SK-N-SH (cell line): ENCODE data around the gene GPT2. TPM values are rescaled to one million over a fixed set of nuclear protein-coding genes. Genes with fewer than 3 reads are reported as not detected.
"Not testable (repeated sequence)": the region's sequence is repeated elsewhere in the genome, so short reads cannot be mapped to it uniquely, and the experiment has no call there.

Experiments
- CTCF ChIA-PET: fragments of 300-600, 350-600 bp; formaldehyde crosslinking; extraction: SDS; loops from one replicate; lab custom pipeline; 2021; lab: Yijun Ruan, JAX
- POLR2A ChIA-PET: fragments of 350-600 bp; sonication (Branson Sonifier 250); formaldehyde crosslinking; extraction: SDS; loops from one replicate; lab custom pipeline; 2020; ENCODE audit warnings: antibody characterized with exemption, inconsistent platforms; lab: Yijun Ruan, JAX
- DNase-seq: peaks from one replicate; pipeline ENCODE4 v3.0.0; 2012
- H2AFZ ChIP-seq: fragments of 200-600 bp; sonication (generic); 2 replicates; pipeline ENCODE4 v1.8.1; 2016; ENCODE audit warnings: antibody characterized with exemption, mild to moderate bottlenecking, low read depth
- H3F3A ChIP-seq: fragments of 200-600 bp; sonication (generic); replicated peaks from 2 replicates; pipeline ENCODE3; 2016; ENCODE audit warnings: antibody characterized with exemption, mild to moderate bottlenecking; ENCODE audit not compliant: insufficient read depth
- H3K27ac ChIP-seq, 2 experiments: fragments of 200-500 bp in 1 of 2; fragments of 200-600 bp in 1 of 2; sonication (Bioruptor generic) in 1 of 2; sonication (generic), shearing (Covaris generic) in 1 of 2; 2 replicates each; pipeline versions ENCODE4 v1.5.1 to v1.6.1; 2014 to 2016; ENCODE audit warnings: low read depth in 2 of 2, inconsistent platforms in 1 of 2, low read length in 1 of 2, mild to moderate bottlenecking in 1 of 2, mixed read lengths in 1 of 2
- H3K27me3 ChIP-seq: fragments of 200-600 bp; sonication (generic), shearing (Covaris generic); 2 replicates; pipeline ENCODE4 v1.6.1; 2016; ENCODE audit warnings: mixed run types; ENCODE audit not compliant: insufficient read depth
- H3K36me3 ChIP-seq, 2 experiments: fragments of 200-500 bp in 1 of 2; fragments of 200-600 bp in 1 of 2; sonication (Bioruptor generic) in 1 of 2; sonication (generic) in 1 of 2; replicated peaks in 1 of 2; 2 replicates each; pipeline versions ENCODE3 to v1.5.1; 2014 to 2016; ENCODE audit warnings: low read length in 1 of 2, mild to moderate bottlenecking in 1 of 2; ENCODE audit not compliant: insufficient read depth in 2 of 2, control insufficient read depth in 1 of 2
- H3K4me1 ChIP-seq, 2 experiments: fragments of 200-500 bp in 1 of 2; fragments of 200-600 bp in 1 of 2; sonication (Bioruptor generic) in 1 of 2; sonication (generic), shearing (Covaris generic) in 1 of 2; 2 replicates each; pipeline versions ENCODE4 v1.5.1 to v1.6.1; 2014 to 2016; ENCODE audit warnings: low read depth in 1 of 2, low read length in 1 of 2, mixed run types in 1 of 2; ENCODE audit not compliant: insufficient read depth in 2 of 2, control insufficient read depth in 1 of 2
- H3K4me2 ChIP-seq: fragments of 200-600 bp; sonication (generic), shearing (Covaris generic); 2 replicates; pipeline ENCODE4 v1.6.1; 2017; ENCODE audit warnings: mixed run types
- H3K4me3 ChIP-seq, 2 experiments: fragments of 200-500 bp in 1 of 2; fragments of 200-600 bp in 1 of 2; sonication (Bioruptor generic) in 1 of 2; sonication (generic), shearing (Covaris generic) in 1 of 2; 2 replicates each; pipeline versions ENCODE4 v1.5.1 to v1.8.1; 2014 to 2016; ENCODE audit warnings: low read depth in 2 of 2, inconsistent platforms in 1 of 2, low read length in 1 of 2, mild to moderate bottlenecking in 1 of 2, mixed read lengths in 1 of 2, moderate library complexity in 1 of 2
- H3K79me2 ChIP-seq: fragments of 200-600 bp; sonication (generic); 2 replicates; pipeline ENCODE4 v1.8.1; 2017; ENCODE audit warnings: mild to moderate bottlenecking; ENCODE audit not compliant: insufficient read depth
- H3K9ac ChIP-seq: fragments of 200-600 bp; sonication (generic); 2 replicates; pipeline ENCODE4 v1.6.1; 2017; ENCODE audit warnings: mixed run types
- H3K9me2 ChIP-seq: fragments of 200-600 bp; sonication (generic); 2 replicates; pipeline ENCODE4 v1.6.1; 2017; ENCODE audit warnings: mixed run types
- H3K9me3 ChIP-seq: fragments of 200-600 bp; sonication (generic); 2 replicates; pipeline ENCODE4 v1.6.1; 2017; ENCODE audit warnings: mixed run types, mild to moderate bottlenecking, moderate library complexity
- H4K20me1 ChIP-seq: fragments of 200-600 bp; sonication (generic); 2 replicates; pipeline ENCODE4 v1.6.1; 2017; ENCODE audit warnings: mild to moderate bottlenecking, mixed run types; ENCODE audit not compliant: insufficient read depth
- CHD2 ChIP-seq: fragments of 150-350 bp; IDR thresholded peaks from 2 replicates; pipeline ENCODE4 v1.6.1; 2018; ENCODE audit warnings: low read length; ENCODE audit not compliant: partially characterized antibody
- CTCF ChIP-seq: fragments of 200-600 bp; sonication (generic); IDR thresholded peaks from 2 replicates; pipeline ENCODE4 v1.6.1; 2017; ENCODE audit warnings: antibody characterized with exemption, mild to moderate bottlenecking, moderate library complexity
- GATA2 ChIP-seq: sonication (generic); formaldehyde crosslinking; IDR thresholded peaks from 2 replicates; pipeline ENCODE4 v1.5.0; 2020; ENCODE audit warnings: mild to moderate bottlenecking, missing genetic modification reagents
- RCOR1 ChIP-seq: fragments of 150-350 bp; IDR thresholded peaks from 2 replicates; pipeline ENCODE4 v1.6.1; 2017; ENCODE audit warnings: antibody characterized with exemption, low read length
- WGBS: methylation state at CpG from one replicate; pipeline ENCODE4 v1.1.6; 2017; ENCODE audit warnings: low lambda C conversion rate; 5-methylcytosine and 5-hydroxymethylcytosine counted together
- polyA plus RNA-seq, 3 experiments: library from polyadenylated mRNA; depleted of rRNA; stranded (reverse); fragments of >200 nt; gene quantifications; 2 replicates each; pipeline ENCODE4 v1.2.3, GENCODE V29; 2012
- TF ChIP-seq, protein P1 (sequence below): fragments of 150-350 bp; IDR thresholded peaks from 2 replicates; pipeline ENCODE4 v1.6.1; 2016; ENCODE audit warnings: mild to moderate bottlenecking, low read depth, low read length

GPT2 gene
- polyA plus RNA-seq, 1 of the 3 experiments (the other 2 are of a cell fraction): 19.9 TPM

DNA sequence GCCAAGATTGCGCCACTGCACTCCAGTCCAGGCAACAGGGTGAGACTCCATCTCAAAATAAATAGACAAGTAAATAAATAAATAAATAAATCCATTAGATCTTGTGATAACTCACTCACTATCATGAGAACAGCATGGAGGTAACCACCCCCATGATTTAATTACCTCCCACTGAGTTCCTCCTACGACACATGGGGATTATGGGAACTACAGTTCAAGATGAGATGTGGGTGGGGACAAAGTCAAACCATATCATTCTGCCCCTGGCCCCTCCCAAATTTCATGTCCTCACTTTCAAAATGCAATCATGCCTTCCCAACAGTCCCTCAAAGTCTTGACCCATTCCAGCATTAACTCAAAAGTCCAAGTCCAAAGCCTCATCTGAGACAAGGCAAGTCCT, 16.7 kb upstream of the GPT2 start:
- H2AFZ ChIP-seq, H3K9me2 ChIP-seq, H3K27ac ChIP-seq, H4K20me1 ChIP-seq, DNase-seq, H3K36me3 ChIP-seq, H3K27me3 ChIP-seq, H3K79me2 ChIP-seq, POLR2A ChIA-PET, H3K4me2 ChIP-seq, H3K9ac ChIP-seq, H3K4me3 ChIP-seq, H3F3A ChIP-seq, H3K4me1 ChIP-seq, H3K9me3 ChIP-seq: not testable (repeated sequence)
- WGBS: 71% methylated on average over 2 of the region's 2 CpGs
- CTCF ChIA-PET: interaction anchor here (1.2 to 1.4 kb wide), 3 partner anchors 10 to 41 kb away, joined by 3 to 4 read pairs (median 3); no protein-coding TSS in a partner anchor

- DNase-seq, H3K36me3 ChIP-seq, H4K20me1 ChIP-seq, CTCF ChIA-PET, H3F3A ChIP-seq, H3K79me2 ChIP-seq, H3K9me2 ChIP-seq, H3K9me3 ChIP-seq, H2AFZ ChIP-seq, H3K4me1 ChIP-seq, H3K4me3 ChIP-seq, H3K4me2 ChIP-seq, POLR2A ChIA-PET, H3K27me3 ChIP-seq, H3K27ac ChIP-seq, H3K9ac ChIP-seq: not testable (repeated sequence)
- 60% methylated on average over 2 of the region's 2 CpGs for WGBS
These were observed 15.3 kb upstream of the GPT2 start for GRCh38 chr16:46868891-46869290.

DNA sequence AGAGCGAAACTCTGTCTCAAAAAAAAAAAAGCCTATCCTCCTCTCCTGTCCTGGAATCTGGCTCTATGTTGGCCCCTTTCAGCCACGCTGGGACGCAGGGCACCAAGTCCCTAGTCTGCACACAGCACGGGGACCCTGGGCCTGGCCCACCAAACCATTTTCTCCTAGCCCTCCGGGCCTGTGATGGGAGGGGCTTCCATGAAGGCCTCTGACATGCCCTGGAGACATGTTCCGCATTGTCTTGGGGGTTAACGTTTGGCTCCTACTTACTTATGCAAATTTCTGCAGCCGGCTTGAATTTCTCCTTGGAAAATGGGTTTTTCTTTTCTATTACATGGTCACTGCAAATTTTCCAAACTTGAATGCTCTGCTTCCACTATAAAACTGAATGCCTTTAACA, 12.6 kb upstream of the GPT2 start:
- POLR2A ChIA-PET: no interaction called here
- no peak overlapping the region for H3K4me3 ChIP-seq
- H2AFZ ChIP-seq: no peak overlapping the region
- H3F3A ChIP-seq: no peaks in the 10 kb centered on the region
- H3K79me2 ChIP-seq: no peaks in the 10 kb centered on the region
- H3K9me2 ChIP-seq: no peaks in the 10 kb centered on the region
- H3K4me2 ChIP-seq: no peak overlapping the region
- CTCF ChIA-PET: interaction anchor here (1.4 to 2.6 kb wide), 2 partner anchors 18 kb away, joined by 8 to 11 read pairs; no protein-coding TSS in a partner anchor
- WGBS: 72% methylated on average over 8 of the region's 8 CpGs
- no peaks in the 10 kb centered on the region for H3K27me3 ChIP-seq
- H3K36me3 ChIP-seq: no peaks in the 10 kb centered on the region
- H3K9me3 ChIP-seq: no peaks in the 10 kb centered on the region
- H3K9ac ChIP-seq: no peak overlapping the region
- no peak for DNase-seq
- no peaks in the 10 kb centered on the region for H4K20me1 ChIP-seq
- TF ChIP-seq, protein P1, sequence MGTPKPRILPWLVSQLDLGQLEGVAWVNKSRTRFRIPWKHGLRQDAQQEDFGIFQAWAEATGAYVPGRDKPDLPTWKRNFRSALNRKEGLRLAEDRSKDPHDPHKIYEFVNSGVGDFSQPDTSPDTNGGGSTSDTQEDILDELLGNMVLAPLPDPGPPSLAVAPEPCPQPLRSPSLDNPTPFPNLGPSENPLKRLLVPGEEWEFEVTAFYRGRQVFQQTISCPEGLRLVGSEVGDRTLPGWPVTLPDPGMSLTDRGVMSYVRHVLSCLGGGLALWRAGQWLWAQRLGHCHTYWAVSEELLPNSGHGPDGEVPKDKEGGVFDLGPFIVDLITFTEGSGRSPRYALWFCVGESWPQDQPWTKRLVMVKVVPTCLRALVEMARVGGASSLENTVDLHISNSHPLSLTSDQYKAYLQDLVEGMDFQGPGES: no peak
- peaks cover 0 to 4% of the 10 kb centered on the region in 2 experiments; a peak in 1 of 4 replicates for H3K4me1 ChIP-seq
- H3K27ac ChIP-seq: no peak overlapping the region

DNA sequence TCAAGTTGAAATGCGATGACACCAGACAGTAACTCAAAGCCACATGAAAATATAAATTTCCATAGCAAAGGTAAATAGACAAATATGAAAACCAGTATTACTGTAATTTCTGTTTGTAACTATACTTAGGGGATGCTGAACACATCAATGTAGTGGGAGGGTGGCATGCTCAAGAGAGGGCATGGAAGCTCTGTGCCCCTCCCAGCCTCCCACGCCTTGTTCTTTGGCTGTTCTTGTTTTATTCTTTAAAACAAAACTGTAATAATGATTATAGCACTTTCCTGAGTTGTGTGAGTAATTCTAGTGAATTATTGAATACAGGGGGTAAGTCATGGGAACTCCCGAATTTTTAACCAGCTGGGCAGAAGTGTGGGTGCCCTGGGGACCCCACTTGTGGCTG, 11.0 kb upstream of the GPT2 start:
- DNase-seq: no peak
- H2AFZ ChIP-seq: no peak overlapping the region
- no peaks in the 10 kb centered on the region for H3K9me3 ChIP-seq
- no peaks in the 10 kb centered on the region for H3K36me3 ChIP-seq
- H3K4me2 ChIP-seq: no peak overlapping the region
- no peak overlapping the region for H3K9ac ChIP-seq
- WGBS: 93% methylated on average over 3 of the region's 3 CpGs
- no peak overlapping the region for H3K4me3 ChIP-seq
- H3K27ac ChIP-seq: no peak overlapping the region
- CTCF ChIA-PET: interaction anchor here (1.4 to 2.6 kb wide), 3 partner anchors 11 to 35 kb away, joined by 5 to 11 read pairs (median 7); partner anchors contain the start of gene GPT2
- no peaks in the 10 kb centered on the region for H3K27me3 ChIP-seq
- no peaks in the 10 kb centered on the region for H4K20me1 ChIP-seq
- TF ChIP-seq CHD2 (no peak), GATA2 (CRISPR knock-in tag) (no peak), RCOR1 (no peak), CTCF (no peak)
- H3K4me1 ChIP-seq: peaks cover 0 to 4% of the 10 kb centered on the region in 2 experiments; a peak in 1 of 4 replicates
- no peaks in the 10 kb centered on the region for H3K79me2 ChIP-seq
- H3F3A ChIP-seq: no peaks in the 10 kb centered on the region
- POLR2A ChIA-PET: interaction anchor here (2.0 kb wide), 1 partner anchor 11 kb away, joined by 6 read pairs; the partner anchor contains the start of gene GPT2
- no peaks in the 10 kb centered on the region for H3K9me2 ChIP-seq
